Lung (tissue), 12 donors: Measurements from ENCODE around the gene GLI2. TPM values are rescaled to one million over a fixed set of nuclear protein-coding genes. Genes with fewer than 3 reads are reported as not detected.
A peak's percentile ranks its signal among the peaks of the same experiment; 100 is the strongest.

Experiments
- ATAC-seq: fragments of 200-7000 bp; cut with Tn5 transposase; one replicate; pipeline ENCODE4 v1.9.1; 2020; ENCODE audit warnings: moderate number of reproducible peaks; ENCODE audit not compliant: insufficient read depth, low FRiP score
- DNase-seq, 3 donors: peaks; one replicate each; pipeline ENCODE4 v3.0.0-alpha.2; 2013 to 2017
- H3K27ac ChIP-seq, 2 donors: one replicate each; pipeline ENCODE4 v1.5.1; 2013; ENCODE audit warnings: mild to moderate bottlenecking in 2 of 2, moderate library complexity in 2 of 2, control low read depth in 1 of 2, inconsistent platforms in 1 of 2, low read depth in 1 of 2, low read length in 1 of 2
- H3K27me3 ChIP-seq, 3 donors: one replicate each; pipeline ENCODE4 v1.5.1; 2013; ENCODE audit warnings: low read length in 2 of 3; ENCODE audit not compliant: control insufficient read depth in 3 of 3, insufficient read depth in 3 of 3
- H3K36me3 ChIP-seq, 4 donors: one replicate each; pipeline ENCODE4 v1.5.1; 2013; ENCODE audit warnings: low read length in 4 of 4, mild to moderate bottlenecking in 1 of 4, moderate library complexity in 1 of 4; ENCODE audit not compliant: control insufficient read depth in 4 of 4, insufficient read depth in 4 of 4
- H3K4me1 ChIP-seq, 5 donors: one replicate each; pipeline ENCODE4 v1.5.1; 2013; ENCODE audit warnings: low read length in 5 of 5, mild to moderate bottlenecking in 2 of 5, moderate library complexity in 1 of 5; ENCODE audit not compliant: control insufficient read depth in 5 of 5, insufficient read depth in 5 of 5
- H3K4me3 ChIP-seq: one replicate; pipeline ENCODE4 v1.5.1; 2013; ENCODE audit warnings: mild to moderate bottlenecking, control low read depth, moderate library complexity
- H3K9ac ChIP-seq, 2 donors: one replicate each; pipeline ENCODE4 v1.5.1; 2013; ENCODE audit warnings: low read length in 2 of 2, control low read depth in 1 of 2; ENCODE audit not compliant: insufficient read depth in 1 of 2
- H3K9me3 ChIP-seq, 4 donors: one replicate each; pipeline ENCODE4 v1.5.1; 2013; ENCODE audit warnings: low read length in 3 of 4, mild to moderate bottlenecking in 1 of 4, moderate library complexity in 1 of 4; ENCODE audit not compliant: control insufficient read depth in 4 of 4, insufficient read depth in 3 of 4
- CTCF ChIP-seq: IDR thresholded peaks from 2 replicates; pipeline ENCODE4 v1.5.1; 2012; ENCODE audit warnings: mild to moderate bottlenecking; ENCODE audit errors: control extremely low read depth, extremely low read depth
- WGBS, 2 donors: extraction: QIAGEN DNeasy Blood & Tissue Kit; methylation state at CpG; one replicate each; pipeline ENCODE4 v1.1.7; 2013; 5-methylcytosine and 5-hydroxymethylcytosine counted together
- polyA plus RNA-seq, 2 donors: library from polyadenylated mRNA; stranded (reverse); fragments of 200-250 nt; gene quantifications; one replicate each; pipeline ENCODE4 v1.2.1, GENCODE V29; 2013
- total RNA-seq, 2 donors: library from RNA; depleted of rRNA in 1 of 2; stranded (reverse); fragments of >200 nt in 1 of 2; gene quantifications; one replicate each; pipeline ENCODE4 v1.2.1, GENCODE V29; 2014 to 2021
- donor health status: control.
- donor health status: control.
- donor health status: Bipolar disorder and iron deficiency.
- donor health status: healthy.
- donor health status: DM: yes; HTN: yes; CAD: no.

The GLI2 gene
- total and polyA plus RNA-seq, 4 donors = 1.1 to 9.2 (median 3.5) TPM

GRCh38 chr2:120740375-120740764 lies 4.7 kb downstream of the GLI2 start:
- no peak overlapping the region for H3K4me3 ChIP-seq

GRCh38 chr2:120740765-120741524 lies 5.3 kb downstream of the GLI2 start:
- H3K9me3 ChIP-seq = peaks cover 0 to 9% (median 0%) of the 10 kb centered on the region in 4 donors
- no peak overlapping the region for H3K9ac ChIP-seq
- DNase-seq = peak; percentile 56 to 58 (median 57)
- no peaks in the 10 kb centered on the region for H3K36me3 ChIP-seq
- peaks cover 0 to 51% (median 14%) of the 10 kb centered on the region in 5 donors for H3K4me1 ChIP-seq
- 51 to 53% methylated on average over 20 of the region's 20 CpGs for WGBS, 2 donors
- no peak for ATAC-seq
- H3K27me3 ChIP-seq = peaks cover 0 to 23% (median 7%) of the 10 kb centered on the region in 3 donors
- no peak overlapping the region for H3K27ac ChIP-seq
- no peak overlapping the region for H3K4me3 ChIP-seq
- TF ChIP-seq CTCF = no peak

More at GRCh38 chr2:120740375-120740764, 4.7 kb downstream of the GLI2 start:
- Histone ChIP-seq H3K4me1 (peaks cover 0 to 51% (median 15%) of the 10 kb centered on the region in 5 donors), H3K9ac (no peak overlapping the region), H3K27ac (no peak overlapping the region), H3K27me3 (peaks cover 0 to 23% (median 7%) of the 10 kb centered on the region in 3 donors), H3K9me3 (peaks cover 0 to 9% (median 0%) of the 10 kb centered on the region in 4 donors), H3K36me3 (no peaks in the 10 kb centered on the region)
- no peak for TF ChIP-seq CTCF
- DNase-seq = no peak
- ATAC-seq = no peak
- 82 to 85% methylated on average over 8 of the region's 8 CpGs for WGBS, 2 donors

GRCh38 chr2:120741571-120742561 lies 6.2 kb downstream of the GLI2 start:
- no peak overlapping the region for H3K9ac ChIP-seq
- H3K36me3 ChIP-seq = no peaks in the 10 kb centered on the region
- H3K4me1 ChIP-seq = peaks cover 0 to 51% (median 14%) of the 10 kb centered on the region in 5 donors
- DNase-seq = peak in 2 of 3 donors; percentile 51 to 53
- 11 to 12% methylated on average over 73 to 81 of the region's 81 CpGs for WGBS, 2 donors
- peaks cover 0 to 9% (median 0%) of the 10 kb centered on the region in 4 donors for H3K9me3 ChIP-seq
- TF ChIP-seq CTCF = no peak
- H3K27me3 ChIP-seq = peaks cover 0 to 21% (median 7%) of the 10 kb centered on the region in 3 donors
- no peak for ATAC-seq
- H3K27ac ChIP-seq = no peak overlapping the region
- H3K4me3 ChIP-seq = no peak overlapping the region
